GM21390 (cell line): ENCODE results near the gene SNAP25.

Source experiments
- ATAC-seq: cut with Tn5 transposase; IDR thresholded peaks from one replicate; pipeline ENCODE4 v1.9.1; 2021; ENCODE audit not compliant: unreplicated experiment

SNAP25 gene

GRCh38 chr20:10328897-10329255 is 110.2 kb downstream of the SNAP25 start:
- ATAC-seq: no peak

DNA sequence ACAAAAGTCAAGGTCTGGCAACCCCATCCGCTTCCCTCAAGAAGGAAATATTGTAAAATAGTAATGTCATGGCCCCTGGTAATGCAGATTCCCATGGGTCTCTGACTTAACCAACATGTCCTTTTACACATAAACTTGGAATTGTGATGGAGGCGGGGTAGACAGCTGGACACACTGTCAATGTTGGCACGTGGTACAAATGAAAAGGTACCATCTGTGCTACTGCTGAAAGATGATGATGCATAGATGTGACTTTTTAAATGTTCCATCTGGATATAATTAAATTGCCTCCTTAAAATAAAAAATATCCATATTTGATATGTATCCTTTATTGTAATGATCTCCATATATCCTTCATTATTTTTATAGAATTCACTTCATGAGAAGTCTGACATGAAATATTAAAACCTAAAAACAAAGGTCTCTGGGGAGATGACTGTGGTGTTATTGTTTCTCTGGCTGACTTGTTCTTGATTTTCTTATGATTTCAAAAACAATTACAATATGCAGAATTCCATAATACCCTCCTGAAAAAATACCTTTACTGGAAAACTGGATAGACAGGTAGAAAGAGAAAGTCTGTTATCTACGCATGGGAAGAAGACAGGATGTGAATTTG is 110.9 kb downstream of the SNAP25 start:
- ATAC-seq: no peak

DNA sequence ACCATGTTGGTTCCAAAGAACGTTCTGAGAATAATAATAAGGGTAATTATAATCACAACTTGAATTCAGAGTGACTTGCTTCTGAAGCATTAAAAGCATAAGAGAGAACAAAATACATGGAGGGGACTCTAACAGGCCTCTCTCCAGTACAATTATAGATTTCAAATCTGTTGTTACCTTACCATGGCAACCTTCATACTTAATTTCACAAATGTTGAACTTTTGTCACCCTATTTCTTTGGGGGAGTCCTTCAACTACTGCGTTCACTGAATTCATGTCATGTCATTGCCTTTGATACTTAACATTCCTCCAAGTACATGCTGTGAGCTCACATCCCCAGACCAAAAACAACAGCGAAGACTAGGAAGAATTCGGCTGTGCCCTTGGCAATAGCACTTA is 111.4 kb downstream of the SNAP25 start:
- ATAC-seq: no peak

DNA sequence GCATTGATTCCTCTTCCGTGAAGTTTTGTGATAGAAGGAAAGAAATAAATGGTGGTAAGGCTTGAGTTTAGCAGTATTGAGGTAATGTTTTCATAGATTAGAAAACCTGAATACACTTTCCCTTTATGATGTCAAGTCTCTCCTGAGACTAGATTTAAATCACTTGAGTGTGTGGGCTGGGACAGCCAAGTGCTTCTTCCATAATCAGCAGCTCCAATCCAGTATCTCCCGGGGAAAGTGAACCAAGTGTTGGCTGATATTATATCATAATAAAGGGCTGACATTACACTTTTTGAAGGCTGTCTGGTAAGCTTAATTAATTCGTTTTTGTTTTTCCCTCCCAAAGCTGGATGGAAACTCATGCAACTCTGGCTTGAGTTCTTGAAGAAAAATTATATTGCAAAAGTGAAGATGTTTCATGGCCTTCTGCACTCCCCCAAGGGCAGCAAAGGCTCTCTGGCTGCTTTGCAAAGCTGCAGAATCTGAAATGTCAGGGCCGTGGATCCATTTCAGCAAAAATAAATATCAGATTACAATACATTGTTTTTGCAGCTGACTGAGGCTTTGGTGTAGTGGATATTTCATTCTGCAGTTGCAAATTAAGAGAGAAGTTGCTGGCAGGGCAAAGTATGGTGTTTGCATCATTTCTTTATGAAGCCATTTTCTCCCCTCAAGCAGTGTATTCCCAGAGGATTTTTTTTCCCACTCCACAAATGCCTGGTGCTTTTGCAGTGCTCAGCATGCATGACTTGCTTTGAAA is 114.2 kb downstream of the SNAP25 start:
- no peak for ATAC-seq

DNA sequence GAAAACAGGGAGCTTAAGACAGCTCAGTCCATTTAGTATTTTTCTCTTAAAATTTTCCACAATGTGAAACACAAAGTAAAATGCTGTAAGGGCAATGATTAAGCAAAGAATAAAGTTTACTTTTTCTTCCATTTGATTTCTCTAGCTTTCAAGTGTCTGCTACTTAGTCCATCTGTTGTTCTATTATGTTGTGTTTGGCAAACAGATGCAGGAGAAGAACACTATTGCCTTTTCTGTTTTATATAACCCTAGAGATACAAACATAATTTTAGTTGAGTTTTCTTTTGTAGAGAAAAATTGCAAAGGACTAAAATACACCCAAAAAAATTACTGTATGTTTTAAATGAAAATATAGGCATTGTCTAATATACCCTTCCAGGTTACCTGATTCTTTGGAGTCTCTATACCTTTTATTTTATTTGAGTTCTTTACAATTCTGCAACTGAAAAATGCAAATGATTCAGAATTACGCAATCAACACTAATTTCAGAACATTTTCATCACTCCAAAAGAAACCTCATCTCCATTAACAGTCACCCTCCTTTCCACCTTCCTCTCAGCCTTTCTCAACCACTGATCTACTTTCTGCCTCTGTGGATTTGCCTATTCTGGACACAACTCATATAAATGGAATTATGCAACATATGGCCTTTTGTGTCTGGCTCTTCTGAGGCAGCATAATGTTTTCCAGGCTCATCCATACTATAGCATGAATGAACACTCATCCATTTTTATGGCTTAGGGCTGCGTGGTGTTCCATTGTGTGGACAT is 118.5 kb downstream of the SNAP25 start:
- ATAC-seq: no peak

DNA sequence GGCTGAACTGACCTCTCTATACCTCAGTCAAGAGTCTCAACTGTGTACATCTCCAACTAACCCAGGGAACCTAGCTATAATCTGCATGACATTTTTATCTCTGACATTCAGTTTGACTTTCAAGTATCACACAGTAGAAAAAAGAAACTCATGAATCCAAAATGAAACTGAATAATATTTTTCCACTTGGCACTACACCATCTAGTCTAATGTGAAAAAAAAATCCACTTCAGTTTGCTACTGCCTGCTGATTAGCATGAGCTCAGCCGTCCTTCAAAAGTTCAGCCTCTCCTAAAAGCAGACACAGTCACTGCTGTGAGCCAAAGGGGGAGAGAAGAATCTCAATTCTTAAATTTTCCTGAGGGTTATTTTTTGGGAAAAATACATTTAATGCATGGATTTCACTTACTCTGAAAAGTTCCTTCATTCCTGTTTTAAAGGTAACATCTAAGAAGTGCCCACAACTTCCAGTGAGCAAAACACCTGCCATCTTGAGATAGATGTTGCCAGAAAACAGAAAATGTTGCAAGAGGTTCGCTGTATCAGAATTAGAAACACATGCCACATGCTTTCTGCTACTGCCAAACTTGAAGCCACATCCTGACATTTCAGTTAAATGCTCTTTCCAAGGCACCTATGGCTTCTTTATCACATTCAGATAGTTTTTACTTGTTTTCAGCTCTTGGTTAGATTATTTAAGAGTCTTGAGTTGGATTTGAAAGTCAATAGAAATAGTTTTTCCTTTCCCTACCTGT is 120.0 kb downstream of the SNAP25 start:
- no peak for ATAC-seq

GRCh38 chr20:10339609-10340008 is 121.0 kb downstream of the SNAP25 start:
- ATAC-seq: no peak

GRCh38 chr20:10342152-10342551 is 123.5 kb downstream of the SNAP25 start:
- ATAC-seq: no peak

DNA sequence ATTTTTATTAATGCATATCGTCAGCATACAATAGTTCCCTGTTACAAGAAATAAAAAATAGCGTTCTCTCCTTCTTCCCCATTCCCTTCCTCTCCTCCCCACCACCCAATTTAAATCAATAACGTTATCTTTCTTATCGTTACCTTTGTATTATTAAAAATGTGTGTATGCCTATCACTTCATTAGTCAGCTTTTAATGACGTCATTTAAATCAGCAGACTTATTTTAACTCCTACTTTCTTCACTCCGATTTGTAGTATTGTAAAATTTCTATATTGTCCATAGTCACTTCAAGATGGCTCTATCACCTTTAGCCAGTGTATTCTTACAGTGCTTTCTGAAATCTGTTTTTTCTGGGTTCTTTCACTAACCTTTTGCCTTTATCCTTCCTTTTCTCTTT is 126.3 kb downstream of the SNAP25 start:
- no peak for ATAC-seq

GRCh38 chr20:10347086-10347880 is 128.7 kb downstream of the SNAP25 start:
- no peak for ATAC-seq

GRCh38 chr20:10349118-10349517 is 130.5 kb downstream of the SNAP25 start:
- ATAC-seq: no peak

- ATAC-seq: no peak
Measured at GRCh38 chr20:10350188-10350842, 131.7 kb downstream of the SNAP25 start.

DNA sequence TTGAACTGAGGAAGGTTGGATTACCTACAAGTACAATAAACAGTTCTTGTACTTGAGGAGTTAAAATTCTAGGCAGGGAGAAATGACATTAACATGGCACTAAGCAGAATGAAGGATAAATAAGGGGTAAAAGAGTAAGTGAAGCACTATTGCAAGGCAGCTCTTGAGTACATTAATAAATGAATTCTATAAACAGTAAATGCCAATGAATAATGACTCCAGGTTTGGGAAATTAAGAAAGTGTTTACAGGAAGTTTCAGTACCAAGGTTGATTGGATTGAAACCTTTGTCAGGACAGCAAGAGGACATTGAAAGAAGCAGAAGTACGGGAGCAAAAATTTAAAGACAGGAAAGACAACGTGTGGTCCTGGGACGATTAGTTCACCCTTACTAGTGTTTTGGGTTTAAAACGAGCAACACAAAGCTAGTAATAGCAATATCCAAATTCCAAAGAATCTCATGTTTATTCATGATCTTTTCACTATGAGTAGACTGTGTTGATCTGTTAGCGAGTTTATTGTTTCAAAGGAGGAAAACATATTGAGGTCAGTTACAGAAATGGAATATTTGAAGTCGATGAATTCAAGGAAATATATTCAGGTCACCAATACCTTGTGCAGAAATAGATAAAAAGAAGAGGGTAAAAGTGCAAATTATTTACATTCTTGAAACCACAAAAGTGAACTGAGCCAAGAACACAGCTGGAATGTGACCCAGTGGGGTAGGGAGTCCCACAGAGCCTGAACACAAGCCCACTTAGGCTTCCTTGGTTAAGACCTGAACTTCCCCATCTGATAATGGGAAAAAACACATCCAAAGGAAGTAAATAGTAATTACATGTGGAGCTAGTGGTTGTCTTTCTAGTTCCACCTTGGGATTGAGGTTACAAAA is 134.5 kb downstream of the SNAP25 start:
- no peak for ATAC-seq

DNA sequence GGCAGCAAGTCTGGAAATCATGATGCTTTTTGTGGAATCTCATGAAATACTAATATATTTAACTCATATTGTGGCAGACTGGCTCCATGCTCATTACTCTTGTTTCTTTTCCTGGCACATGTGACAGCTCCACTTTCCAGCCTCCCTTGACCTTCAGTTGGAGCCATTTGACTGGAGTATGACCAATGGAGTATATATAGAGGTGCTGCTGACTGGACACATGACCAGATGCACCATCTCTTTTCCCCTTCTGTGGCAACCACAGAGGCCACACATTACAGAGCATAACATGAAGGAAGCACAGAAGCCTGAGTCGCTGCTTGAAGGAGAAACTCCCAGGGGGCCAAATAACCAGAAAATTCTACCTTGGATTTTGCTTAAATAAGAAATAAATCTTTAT is 138.0 kb downstream of the SNAP25 start:
- no peak for ATAC-seq
